HEK293T (cell line): ENCODE measurements around the gene ANO10.
"Not testable (repeated sequence)": the region's sequence is repeated elsewhere in the genome, so short reads cannot be mapped to it uniquely, and the experiment has no call there.

Experiments
- CTCF ChIA-PET: fragments of 350-600 bp; formaldehyde crosslinking; extraction: SDS; loops from one replicate; lab custom pipeline; 2021; ENCODE audit warnings: antibody characterized with exemption, inconsistent platforms; lab: Yijun Ruan, JAX
- POLR2A ChIA-PET: fragments of 350-600 bp; formaldehyde crosslinking; extraction: SDS; loops from one replicate; lab custom pipeline; 2020; ENCODE audit warnings: antibody characterized with exemption, inconsistent platforms; lab: Yijun Ruan, JAX
- DNase-seq: peaks from one replicate; pipeline ENCODE4 v3.0.0; 2012; ENCODE audit warnings: mixed read lengths; ENCODE audit errors: extremely low spot score
- ARNT ChIP-seq: fragments of 450-650 bp; IDR thresholded peaks from 2 replicates; pipeline ENCODE4 v1.6.1; 2017; ENCODE audit warnings: mild to moderate bottlenecking
- BHLHE40 ChIP-seq: fragments of 450-650 bp; IDR thresholded peaks from 2 replicates; pipeline ENCODE4 v1.6.1; 2016; ENCODE audit warnings: mild to moderate bottlenecking, moderate library complexity, borderline replicate concordance
- CTBP1 ChIP-seq: fragments of 450-650 bp; IDR thresholded peaks from 2 replicates; pipeline ENCODE4 v1.6.1; 2016; ENCODE audit warnings: borderline replicate concordance
- ELF4 ChIP-seq: fragments of 450-650 bp; IDR thresholded peaks from 2 replicates; pipeline ENCODE4 v1.6.1; 2017; ENCODE audit warnings: antibody characterized with exemption
- FOXA1 ChIP-seq: fragments of 450-650 bp; IDR thresholded peaks from 2 replicates; pipeline ENCODE4 v1.6.1; 2016; ENCODE audit warnings: mild to moderate bottlenecking
- FOXK2 ChIP-seq: fragments of 450-650 bp; IDR thresholded peaks from 2 replicates; pipeline ENCODE4 v1.6.1; 2016; ENCODE audit warnings: mild to moderate bottlenecking
- FOXM1 ChIP-seq: fragments of 450-650 bp; IDR thresholded peaks from 2 replicates; pipeline ENCODE4 v1.6.1; 2017; ENCODE audit warnings: mild to moderate bottlenecking, borderline replicate concordance
- HDGF ChIP-seq: fragments of 450-650 bp; IDR thresholded peaks from 2 replicates; pipeline ENCODE4 v1.6.1; 2017; ENCODE audit warnings: antibody characterized with exemption, borderline replicate concordance
- L3MBTL2 ChIP-seq: fragments of 450-650 bp; conservative IDR thresholded peaks from 2 replicates; pipeline ENCODE4 v1.6.1; 2016; ENCODE audit warnings: mild to moderate bottlenecking
- LEF1 ChIP-seq: fragments of 450-650 bp; IDR thresholded peaks from 2 replicates; pipeline ENCODE4 v1.6.1; 2017; ENCODE audit warnings: mild to moderate bottlenecking, borderline replicate concordance
- NFRKB ChIP-seq: fragments of 450-650 bp; IDR thresholded peaks from 2 replicates; pipeline ENCODE4 v1.6.1; 2016; ENCODE audit warnings: mild to moderate bottlenecking, moderate library complexity
- PKNOX1 ChIP-seq: fragments of 450-650 bp; IDR thresholded peaks from 2 replicates; pipeline ENCODE4 v1.6.1; 2016
- SP1 ChIP-seq: fragments of 450-650 bp; IDR thresholded peaks from 2 replicates; pipeline ENCODE4 v1.6.1; 2017
- SUZ12 ChIP-seq: fragments of 450-650 bp; IDR thresholded peaks from 2 replicates; pipeline ENCODE4 v1.6.1; 2016; ENCODE audit warnings: mild to moderate bottlenecking
- TARDBP ChIP-seq: fragments of 450-650 bp; IDR thresholded peaks from 2 replicates; pipeline ENCODE4 v1.6.1; 2016
- ZNF384 ChIP-seq: fragments of 450-650 bp; IDR thresholded peaks from 2 replicates; pipeline ENCODE4 v1.6.1; 2016

Gene ANO10

GRCh38 chr3:43613976-43614375, 7.8 kb downstream of the ANO10 start:
- ChIA-PET CTCF (no interaction called here), POLR2A (no interaction called here)
- DNase-seq, result no peak
- TF ChIP-seq SP1 (no peak), FOXK2 (no peak), L3MBTL2 (no peak), SUZ12 (no peak), CTBP1 (no peak), ELF4 (no peak), HDGF (no peak), LEF1 (no peak), FOXM1 (no peak), PKNOX1 (no peak), FOXA1 (no peak), TARDBP (no peak), ZNF384 (no peak), NFRKB (no peak), ARNT (no peak)

- ChIA-PET POLR2A (no interaction called here), CTCF (no interaction called here)
- DNase-seq, result no peak
- no peak for TF ChIP-seq TARDBP
Measured at GRCh38 chr3:43612419-43612818, 9.4 kb downstream of the ANO10 start.

GRCh38 chr3:43609406-43609805, 12.4 kb downstream of the ANO10 start:
- TF ChIP-seq ELF4 (no peak), L3MBTL2 (no peak), HDGF (no peak), CTBP1 (no peak), SP1 (no peak), PKNOX1 (no peak), BHLHE40 (no peak), FOXM1 (no peak), SUZ12 (no peak), ARNT (no peak), FOXA1 (no peak), LEF1 (no peak), ZNF384 (no peak), TARDBP (no peak)
- ChIA-PET CTCF (no interaction called here), POLR2A (interaction anchor here (1.7 kb wide), 1 partner anchor 13 kb away, joined by 5 read pairs; no protein-coding TSS in a partner anchor)
- no peak for DNase-seq

- CTCF ChIA-PET, result no interaction called here
- POLR2A ChIA-PET, result interaction anchor here (1.7 kb wide), 1 partner anchor 14 kb away, joined by 5 read pairs; no protein-coding TSS in a partner anchor
- TF ChIP-seq SP1, result no peak
- TF ChIP-seq NFRKB, result no peak
- no peak for TF ChIP-seq HDGF
- TF ChIP-seq ELF4, result no peak
- TF ChIP-seq FOXK2, result no peak
- no peak for TF ChIP-seq CTBP1
- no peak for TF ChIP-seq ZNF384
- no peak for TF ChIP-seq FOXA1
- no peak for TF ChIP-seq LEF1
- no peak for TF ChIP-seq ARNT
- TF ChIP-seq BHLHE40, result no peak
- TF ChIP-seq SUZ12, result no peak
- TF ChIP-seq TARDBP, result no peak
- no peak for DNase-seq
Measured at GRCh38 chr3:43608751-43609150, 13.1 kb downstream of the ANO10 start.

GRCh38 chr3:43606284-43606683, 15.5 kb downstream of the ANO10 start:
- ChIA-PET CTCF (no interaction called here), POLR2A (no interaction called here)
- TF ChIP-seq FOXM1 (no peak), PKNOX1 (no peak), NFRKB (no peak), ZNF384 (no peak), SP1 (no peak), ELF4 (no peak), BHLHE40 (no peak), L3MBTL2 (no peak), TARDBP (no peak), LEF1 (no peak), SUZ12 (no peak), FOXA1 (no peak), CTBP1 (no peak)
- DNase-seq, result no peak

GRCh38 chr3:43599959-43600358, 21.9 kb downstream of the ANO10 start:
- CTCF ChIA-PET, DNase-seq, POLR2A ChIA-PET: not testable (repeated sequence)

GRCh38 chr3:43597961-43598360, 23.9 kb downstream of the ANO10 start:
- TF ChIP-seq FOXK2 (no peak), ELF4 (no peak), NFRKB (no peak), HDGF (no peak), SUZ12 (no peak), FOXM1 (no peak), CTBP1 (no peak), PKNOX1 (no peak)
- ChIA-PET POLR2A (interaction anchor here (0.6 kb wide), 1 partner anchor 156 kb away, joined by 3 read pairs; no protein-coding TSS in a partner anchor), CTCF (no interaction called here)
- no peak for DNase-seq

GRCh38 chr3:43596178-43596577, 25.6 kb downstream of the ANO10 start:
- POLR2A ChIA-PET, DNase-seq, CTCF ChIA-PET: not testable (repeated sequence)

GRCh38 chr3:43595280-43595679, 26.5 kb downstream of the ANO10 start:
- DNase-seq, POLR2A ChIA-PET, CTCF ChIA-PET: not testable (repeated sequence)

- CTCF ChIA-PET, POLR2A ChIA-PET, DNase-seq: not testable (repeated sequence)
Measured at GRCh38 chr3:43593588-43593987, 28.2 kb downstream of the ANO10 start.
